ENCODE data around the gene TIMM22.

The TIMM22 gene

GRCh38 chr17:1002771-1003555 is 6.0 kb downstream of the TIMM22 start:
- ATAC-seq (ENCODE audit: low read depth), result no peak
- Mint-ChIP-seq H3K27me3 (no peaks in the 10 kb centered on the region), H3K9me3 (no peaks in the 10 kb centered on the region), H3K4me3 (no peak overlapping the region), H3K36me3 (peaks cover 23% of the 10 kb centered on the region), H3K27ac (peak overlapping the region; percentile 4), H3K4me1 (peaks cover 7% of the 10 kb centered on the region)
- DNase-seq (ENCODE audit: low spot score in 2 of 2), result no peak

DNA sequence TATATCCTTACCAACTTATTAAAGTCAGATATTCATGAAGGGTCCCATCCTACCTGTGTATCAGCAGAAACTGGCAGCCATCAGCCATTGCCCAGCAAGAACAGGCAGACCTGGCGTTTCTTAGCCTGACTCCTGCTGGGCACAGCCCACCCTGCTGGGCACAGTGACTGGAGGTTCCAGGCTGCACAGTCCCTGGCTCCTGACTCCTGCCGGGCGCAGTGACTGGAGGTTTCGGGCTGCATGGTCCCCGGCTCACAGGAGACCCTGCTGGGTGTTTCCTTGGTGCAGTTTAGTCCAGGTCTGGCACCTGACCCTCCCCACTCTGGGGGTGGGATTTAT is 6.7 kb downstream of the TIMM22 start:
- no peak for ATAC-seq (ENCODE audit: low read depth)
- H3K4me3 Mint-ChIP-seq, result no peak overlapping the region
- H3K27ac Mint-ChIP-seq, result no peak overlapping the region
- H3K36me3 Mint-ChIP-seq, result peaks cover 23% of the 10 kb centered on the region
- H3K27me3 Mint-ChIP-seq, result no peaks in the 10 kb centered on the region
- no peaks in the 10 kb centered on the region for H3K9me3 Mint-ChIP-seq
- H3K4me1 Mint-ChIP-seq, result peaks cover under 1% of the 10 kb centered on the region
- no peak for DNase-seq (ENCODE audit: low spot score in 2 of 2)

GRCh38 chr17:1003972-1004768 is 7.2 kb downstream of the TIMM22 start:
- H3K4me1 Mint-ChIP-seq, result no peaks in the 10 kb centered on the region
- no peaks in the 10 kb centered on the region for H3K27me3 Mint-ChIP-seq
- DNase-seq (ENCODE audit: low spot score in 2 of 2) (no peak), ATAC-seq (ENCODE audit: low read depth) (no peak)
- no peaks in the 10 kb centered on the region for H3K9me3 Mint-ChIP-seq
- peaks cover 22% of the 10 kb centered on the region for H3K36me3 Mint-ChIP-seq
- no peak overlapping the region for H3K27ac Mint-ChIP-seq
- H3K4me3 Mint-ChIP-seq, result no peak overlapping the region

DNA sequence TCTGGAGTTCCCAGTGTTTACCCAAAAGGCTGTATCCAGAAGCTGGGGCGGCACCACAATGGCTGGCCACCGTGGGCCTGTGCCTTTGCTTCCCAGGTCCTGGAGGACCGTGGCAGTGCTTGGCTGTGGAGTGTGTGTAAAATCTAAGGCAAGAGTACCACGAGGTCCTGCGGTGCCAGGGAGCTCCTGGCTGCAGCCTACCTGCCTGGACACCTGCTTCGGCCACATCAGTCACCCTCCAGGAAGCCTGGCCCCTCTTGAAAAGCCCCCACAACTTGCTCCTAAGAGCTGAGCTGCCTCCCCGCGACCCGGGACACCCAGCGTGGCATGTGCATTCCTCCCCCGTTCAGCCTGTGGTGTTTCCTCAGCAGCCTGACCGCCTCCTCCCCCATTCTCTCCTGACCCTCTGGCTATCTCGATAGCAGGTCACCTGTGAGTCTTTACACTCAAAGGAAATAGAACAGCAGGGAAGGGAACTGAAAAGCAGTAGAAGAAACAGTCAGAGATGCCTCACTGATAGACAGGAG is 7.9 kb downstream of the TIMM22 start:
- no peaks in the 10 kb centered on the region for H3K4me1 Mint-ChIP-seq
- H3K27me3 Mint-ChIP-seq, result no peaks in the 10 kb centered on the region
- no peaks in the 10 kb centered on the region for H3K9me3 Mint-ChIP-seq
- peak overlapping the region; percentile 54 for H3K27ac Mint-ChIP-seq
- H3K4me3 Mint-ChIP-seq, result no peak overlapping the region
- H3K36me3 Mint-ChIP-seq, result peaks cover 21% of the 10 kb centered on the region
- DNase-seq (ENCODE audit: low spot score in 2 of 2) (no peak), ATAC-seq (ENCODE audit: low read depth) (no peak)

- H3K4me1 Mint-ChIP-seq, result no peaks in the 10 kb centered on the region
- DNase-seq (ENCODE audit: low spot score in 2 of 2) (no peak), ATAC-seq (ENCODE audit: low read depth) (no peak)
- H3K36me3 Mint-ChIP-seq, result peaks cover 18% of the 10 kb centered on the region
- H3K27me3 Mint-ChIP-seq, result no peaks in the 10 kb centered on the region
- H3K4me3 Mint-ChIP-seq, result no peak overlapping the region
- peak overlapping the region; percentile 54 for H3K27ac Mint-ChIP-seq
- no peaks in the 10 kb centered on the region for H3K9me3 Mint-ChIP-seq
Measured at GRCh38 chr17:1005361-1005946, 8.5 kb downstream of the TIMM22 start.

GRCh38 chr17:1006054-1006453 is 9.1 kb downstream of the TIMM22 start:
- H3K36me3 Mint-ChIP-seq, result peaks cover 12% of the 10 kb centered on the region
- no peaks in the 10 kb centered on the region for H3K27me3 Mint-ChIP-seq
- DNase-seq (ENCODE audit: low spot score in 2 of 2) (no peak), ATAC-seq (ENCODE audit: low read depth) (no peak)
- no peaks in the 10 kb centered on the region for H3K9me3 Mint-ChIP-seq
- no peak overlapping the region for H3K27ac Mint-ChIP-seq
- no peaks in the 10 kb centered on the region for H3K4me1 Mint-ChIP-seq
- no peak overlapping the region for H3K4me3 Mint-ChIP-seq

DNA sequence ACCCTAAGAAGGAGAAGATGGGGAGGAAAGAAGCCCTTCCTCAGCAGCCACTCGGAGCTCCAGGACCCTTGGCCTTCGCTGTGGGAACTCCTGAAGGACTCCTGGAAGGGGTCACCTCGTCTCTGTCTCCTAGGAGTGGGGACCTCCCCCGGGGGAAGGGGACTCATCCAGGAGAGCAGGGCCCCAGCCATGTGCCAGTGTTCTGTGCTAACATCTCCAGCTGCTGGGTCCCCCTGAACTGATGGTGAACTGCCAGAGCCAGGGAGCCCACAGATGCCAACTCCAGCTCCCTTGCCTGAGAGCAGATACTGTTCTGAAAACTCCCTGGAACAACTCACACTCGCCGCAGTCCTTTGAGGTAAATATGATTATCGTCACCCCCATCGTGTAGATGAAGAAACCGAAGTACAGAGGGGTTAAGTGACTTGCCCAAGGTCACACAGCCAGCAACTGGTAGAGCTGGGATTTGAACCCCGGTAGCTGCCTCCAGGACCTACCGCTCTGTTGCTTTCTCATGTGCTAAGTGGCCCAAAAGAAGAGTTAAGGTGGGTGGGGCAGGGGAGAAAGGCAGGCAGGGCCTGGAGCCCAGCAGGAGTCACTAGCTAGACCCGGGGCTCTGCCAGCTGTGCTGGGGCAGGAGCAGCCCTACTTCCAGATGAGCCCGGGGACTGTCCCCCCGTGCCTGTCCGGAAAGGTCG is 10.5 kb downstream of the TIMM22 start:
- Mint-ChIP-seq H3K27me3 (no peaks in the 10 kb centered on the region), H3K36me3 (peaks cover 8% of the 10 kb centered on the region), H3K4me3 (no peak overlapping the region), H3K9me3 (no peaks in the 10 kb centered on the region), H3K4me1 (no peaks in the 10 kb centered on the region), H3K27ac (no peak overlapping the region)
- ATAC-seq (ENCODE audit: low read depth) (no peak), DNase-seq (ENCODE audit: low spot score in 2 of 2) (no peak)

DNA sequence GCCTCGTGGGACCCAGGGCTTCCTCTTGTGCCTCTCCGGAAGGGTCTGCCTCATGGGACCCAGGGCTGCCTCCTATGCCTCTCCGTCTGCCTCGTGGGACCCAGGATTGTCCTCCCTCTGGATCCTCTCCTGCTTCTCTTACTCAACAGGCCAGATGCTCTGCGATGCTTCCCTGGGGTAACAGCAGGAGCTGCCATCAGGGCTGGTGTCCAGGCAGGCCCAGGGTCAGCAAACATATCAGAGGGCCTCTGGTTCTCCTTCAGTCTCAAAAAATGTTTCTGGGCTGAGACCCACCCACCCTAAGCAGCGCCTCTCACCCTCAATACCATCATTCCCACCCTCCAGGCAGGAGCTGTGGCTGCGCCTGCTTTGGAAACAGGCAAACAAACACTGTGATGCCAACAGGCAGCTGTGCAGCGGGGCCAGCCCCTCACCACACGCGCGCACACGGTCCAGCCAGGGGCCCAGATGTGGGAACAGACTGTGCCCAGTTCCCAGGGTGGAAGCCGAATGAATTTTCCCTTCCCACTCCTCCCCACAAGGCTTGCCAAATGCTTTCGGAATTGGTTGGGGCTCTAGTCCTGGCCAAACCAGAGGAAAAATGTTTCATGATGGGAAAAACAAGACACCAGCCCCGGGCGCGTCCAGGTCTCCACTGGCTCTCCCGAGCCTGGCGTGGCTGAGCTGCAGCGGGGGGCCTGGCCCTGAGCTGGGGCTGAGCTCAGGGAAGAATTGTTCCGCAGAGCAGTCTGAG is 11.3 kb downstream of the TIMM22 start:
- Mint-ChIP-seq H3K9me3 (no peaks in the 10 kb centered on the region), H3K27me3 (no peaks in the 10 kb centered on the region), H3K4me1 (no peaks in the 10 kb centered on the region), H3K4me3 (no peak overlapping the region), H3K27ac (no peak overlapping the region), H3K36me3 (peaks cover 7% of the 10 kb centered on the region)
- no peak for ATAC-seq (ENCODE audit: low read depth)
- no peak for DNase-seq (ENCODE audit: low spot score in 2 of 2)

- H3K9me3 Mint-ChIP-seq, result no peaks in the 10 kb centered on the region
- no peak overlapping the region for H3K4me3 Mint-ChIP-seq
- peak overlapping the region; percentile 77 for H3K27ac Mint-ChIP-seq
- peaks cover 9% of the 10 kb centered on the region for H3K36me3 Mint-ChIP-seq
- ATAC-seq (ENCODE audit: low read depth), result no peak
- no peak for DNase-seq (ENCODE audit: low spot score in 2 of 2)
- no peaks in the 10 kb centered on the region for H3K4me1 Mint-ChIP-seq
- no peaks in the 10 kb centered on the region for H3K27me3 Mint-ChIP-seq
Measured at GRCh38 chr17:1009229-1010085, 12.5 kb downstream of the TIMM22 start.

GRCh38 chr17:1010086-1010450 is 13.1 kb downstream of the TIMM22 start:
- H3K27me3 Mint-ChIP-seq, result no peaks in the 10 kb centered on the region
- no peak for ATAC-seq (ENCODE audit: low read depth)
- H3K36me3 Mint-ChIP-seq, result peaks cover 7% of the 10 kb centered on the region
- H3K4me1 Mint-ChIP-seq, result no peaks in the 10 kb centered on the region
- no peak overlapping the region for H3K4me3 Mint-ChIP-seq
- no peaks in the 10 kb centered on the region for H3K9me3 Mint-ChIP-seq
- H3K27ac Mint-ChIP-seq, result no peak overlapping the region
- no peak for DNase-seq (ENCODE audit: low spot score in 2 of 2)

DNA sequence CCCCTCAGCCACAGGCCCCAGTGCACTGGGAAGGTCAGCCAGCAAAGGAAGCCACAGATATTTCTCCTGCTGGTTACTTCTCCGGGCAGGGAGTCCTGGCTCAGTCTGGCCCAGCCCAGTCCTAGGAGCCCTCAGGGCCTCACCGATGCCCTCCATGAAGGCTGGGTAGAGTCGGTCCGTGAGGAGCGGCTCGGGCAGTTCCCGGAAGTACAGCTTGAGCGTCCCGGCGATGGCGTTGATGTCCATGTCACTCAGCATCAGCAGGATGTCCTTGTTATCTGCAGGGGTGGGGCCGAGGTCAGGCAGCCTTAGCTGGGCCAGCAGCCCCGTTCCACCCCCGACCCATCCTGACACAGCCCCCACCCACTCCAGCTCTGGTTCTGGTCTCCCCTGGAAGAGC is 13.7 kb downstream of the TIMM22 start:
- no peak for ATAC-seq (ENCODE audit: low read depth)
- no peaks in the 10 kb centered on the region for H3K9me3 Mint-ChIP-seq
- no peak overlapping the region for H3K27ac Mint-ChIP-seq
- no peaks in the 10 kb centered on the region for H3K27me3 Mint-ChIP-seq
- no peak overlapping the region for H3K4me3 Mint-ChIP-seq
- H3K4me1 Mint-ChIP-seq, result no peaks in the 10 kb centered on the region
- H3K36me3 Mint-ChIP-seq, result peaks cover 3% of the 10 kb centered on the region
- DNase-seq (ENCODE audit: low spot score in 2 of 2), result no peak

GRCh38 chr17:1011138-1011537 is 14.2 kb downstream of the TIMM22 start:
- no peaks in the 10 kb centered on the region for H3K9me3 Mint-ChIP-seq
- H3K4me1 Mint-ChIP-seq, result no peaks in the 10 kb centered on the region
- ATAC-seq (ENCODE audit: low read depth) (no peak), DNase-seq (ENCODE audit: low spot score in 2 of 2) (no peak)
- H3K27me3 Mint-ChIP-seq, result no peaks in the 10 kb centered on the region
- peaks cover 3% of the 10 kb centered on the region for H3K36me3 Mint-ChIP-seq
- no peak overlapping the region for H3K4me3 Mint-ChIP-seq
- no peak overlapping the region for H3K27ac Mint-ChIP-seq

Measured in memory B cell (primary cell).